Vagina (tissue), 2 donors: Measurements from ENCODE around the gene WDR70.

ENCODE experiments used
- CTCF ChIP-seq, 3 experiments: fragments of 450-650 bp in 2 of 3; fragments of 200-600 bp in 1 of 3; sonication (generic) in 1 of 3; IDR thresholded peaks; one replicate each; pipeline ENCODE4 v1.5.1; 2017 to 2019; ENCODE audit warnings: antibody characterized with exemption in 3 of 3, mild to moderate bottlenecking in 2 of 3, moderate library complexity in 2 of 3
- POLR2A ChIP-seq, 2 donors: fragments of 450-650 bp; IDR thresholded peaks; one replicate each; pipeline ENCODE4 v1.6.1; 2017; ENCODE audit warnings: antibody characterized with exemption in 2 of 2, mild to moderate bottlenecking in 2 of 2, moderate library complexity in 2 of 2

DNA sequence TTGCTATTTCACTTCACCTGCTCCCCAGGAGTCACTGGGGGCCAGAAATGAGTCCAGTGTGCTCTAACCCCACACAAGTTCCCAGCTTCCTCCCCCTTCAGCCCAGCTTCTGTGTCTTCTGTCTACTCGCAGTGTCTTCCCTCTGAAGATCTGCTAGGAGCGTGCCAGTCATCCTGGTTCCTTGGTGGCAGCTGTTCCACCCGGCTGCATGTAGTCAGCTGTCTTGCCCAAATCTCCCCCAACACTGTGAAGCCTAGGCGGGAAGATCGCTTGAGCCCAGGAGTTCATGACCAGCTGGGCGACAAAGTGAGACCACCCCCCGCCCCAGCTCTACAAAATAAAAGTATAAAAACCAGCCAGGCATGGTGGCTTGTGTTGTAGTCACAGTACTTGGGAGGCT is 306.7 kb downstream of the WDR70 start:
- TF ChIP-seq CTCF (IDR thresholded peaks at IDR 0.05) (no peak), POLR2A (IDR thresholded peaks at IDR 0.05) (no peak)
